ENCODE measurements around the gene PPM1L.

GRCh38 chr3:160999274-160999673 is 243.2 kb downstream of the PPM1L start:
- TF ChIP-seq POLR2AphosphoS5 (IDR thresholded peaks at IDR 0.05), result no peak
- TF ChIP-seq CTCF (IDR thresholded peaks at IDR 0.05), result no peak

Data from suprapubic skin (tissue), 3 donors.